CD4-positive, alpha-beta memory T cell (primary cell): ENCODE results near the gene MS4A6E. TPM values are rescaled to one million over a fixed set of nuclear protein-coding genes. Genes with fewer than 3 reads are reported as not detected.
A peak's percentile ranks its signal among the peaks of the same experiment; 100 is the strongest.

Experiments
- CTCF ChIA-PET: fragments of 350-600 bp; sonication (Branson Sonifier 250); formaldehyde crosslinking; loops from one replicate; lab custom pipeline; 2021; ENCODE audit warnings: inconsistent platforms; ENCODE audit not compliant: partially characterized antibody; lab: Charles Lee
- POLR2A ChIA-PET: fragments of 350-600 bp; sonication (Branson Sonifier 250); formaldehyde crosslinking; loops from one replicate; lab custom pipeline; 2021; ENCODE audit not compliant: partially characterized antibody; lab: Charles Lee
- DNase-seq, 5 donors: peaks; one replicate each; pipeline versions ENCODE4 v3.0.0 to v3.0.0-alpha.2; 2020 to 2022; ENCODE audit warnings: mixed read lengths in 1 of 5
- H3K27ac ChIP-seq: one replicate; pipeline ENCODE4 v1.7.0; 2013; ENCODE audit warnings: low read depth, low read length
- H3K27me3 ChIP-seq: 2 replicates; pipeline ENCODE4 v1.7.0; 2013; ENCODE audit warnings: mild to moderate bottlenecking, low read length, moderate library complexity; ENCODE audit not compliant: insufficient read depth
- H3K36me3 ChIP-seq: 2 replicates; pipeline ENCODE4 v1.7.0; 2013; ENCODE audit warnings: mild to moderate bottlenecking, low read length, moderate library complexity; ENCODE audit not compliant: insufficient read depth
- H3K4me1 ChIP-seq: 2 replicates; pipeline ENCODE4 v1.7.0; 2013; ENCODE audit warnings: mild to moderate bottlenecking, low read length, moderate library complexity; ENCODE audit not compliant: insufficient read depth
- H3K4me3 ChIP-seq, 2 donors: one replicate each; pipeline ENCODE4 v1.7.0; 2013; ENCODE audit warnings: low read length in 2 of 2, mild to moderate bottlenecking in 1 of 2
- H3K9me3 ChIP-seq, 2 donors: one replicate each; pipeline ENCODE4 v1.7.0; 2013; ENCODE audit warnings: low read length in 2 of 2, control low read depth in 1 of 2; ENCODE audit not compliant: control insufficient read depth in 1 of 2
- H3K27ac Mint-ChIP-seq, 7 donors: one replicate each; pipeline ENCODE4 v1.8.0; 2020 to 2021; ENCODE audit warnings: mixed read lengths in 7 of 7, mild to moderate bottlenecking in 6 of 7, inconsistent platforms in 3 of 7, moderate library complexity in 3 of 7
- H3K27me3 Mint-ChIP-seq, 2 donors: one replicate each; pipeline ENCODE4 v1.8.0; 2020 to 2021; ENCODE audit warnings: mixed read lengths in 2 of 2
- H3K36me3 Mint-ChIP-seq, 2 donors: one replicate each; pipeline ENCODE4 v1.8.0; 2020 to 2021; ENCODE audit warnings: mixed read lengths in 2 of 2, inconsistent platforms in 1 of 2, mild to moderate bottlenecking in 1 of 2
- H3K4me1 Mint-ChIP-seq, 4 donors: one replicate each; pipeline ENCODE4 v1.8.0; 2020 to 2021; ENCODE audit warnings: mixed read lengths in 4 of 4, mild to moderate bottlenecking in 1 of 4
- H3K4me3 Mint-ChIP-seq, 8 donors: one replicate each; pipeline ENCODE4 v1.8.0; 2020 to 2021; ENCODE audit warnings: mixed read lengths in 8 of 8, mild to moderate bottlenecking in 7 of 8, moderate library complexity in 6 of 8, inconsistent platforms in 3 of 8
- H3K9me3 Mint-ChIP-seq, 8 donors: one replicate each; pipeline ENCODE4 v1.8.0; 2020 to 2021; ENCODE audit warnings: mixed read lengths in 8 of 8, mild to moderate bottlenecking in 5 of 8, inconsistent platforms in 3 of 8, moderate library complexity in 1 of 8
- intact Hi-C: fragments of 100-400 bp; cut with micrococcal nuclease; formaldehyde crosslinking; loops from one replicate; pipeline ENCODE4 v1.15.1; 2023
- polyA plus RNA-seq, 2 donors: library from polyadenylated mRNA; unstranded; fragments of 300-500 nt; fragmentation: Illumina TruSeq; gene quantifications; one replicate each; pipeline ENCODE4 v1.2.3, GENCODE V29; 2021
- total RNA-seq, 2 experiments: library from RNA; stranded (reverse); gene quantifications; one replicate each; pipeline ENCODE4 v1.2.3, GENCODE V29; 2021

Gene MS4A6E
- total and polyA plus RNA-seq, 4 experiments from 2014 or later, result not detected

GRCh38 chr11:60315871-60316270 is 11.2 kb upstream of the MS4A6E start:
- H3K4me1 Mint-ChIP-seq, result no peaks in the 10 kb centered on the region
- peaks cover 8 to 11% of the 10 kb centered on the region in 2 donors for H3K27me3 Mint-ChIP-seq
- POLR2A ChIA-PET, result no interaction called here
- Histone ChIP-seq H3K36me3 (no peaks in the 10 kb centered on the region), H3K4me3 (no peak overlapping the region), H3K9me3 (peaks cover 0 to 3% of the 10 kb centered on the region in 2 donors), H3K4me1 (no peaks in the 10 kb centered on the region), H3K27me3 (no peaks in the 10 kb centered on the region), H3K27ac (no peak overlapping the region)
- H3K27ac Mint-ChIP-seq, result no peak overlapping the region
- peaks cover 0 to 7% of the 10 kb centered on the region in 2 donors for H3K36me3 Mint-ChIP-seq
- intact Hi-C loops, result no loop called here
- no peak for DNase-seq
- CTCF ChIA-PET, result interaction anchor here (0.7 kb wide), 1 partner anchor 14 kb away, joined by 3 read pairs; no protein-coding TSS in a partner anchor
- H3K9me3 Mint-ChIP-seq, result peaks cover 0 to 29% (median 18%) of the 10 kb centered on the region in 8 donors
- H3K4me3 Mint-ChIP-seq, result no peak overlapping the region

- H3K9me3 ChIP-seq, result peaks cover 0 to 3% of the 10 kb centered on the region in 2 donors
- H3K27me3 ChIP-seq, result no peaks in the 10 kb centered on the region
- intact Hi-C loops, result no loop called here
- no peaks in the 10 kb centered on the region for H3K4me1 ChIP-seq
- no peak for DNase-seq
- ChIA-PET CTCF (interaction anchor here (0.7 kb wide), 1 partner anchor 14 kb away, joined by 3 read pairs; no protein-coding TSS in a partner anchor), POLR2A (no interaction called here)
- no peak overlapping the region for H3K27ac ChIP-seq
- H3K36me3 ChIP-seq, result no peaks in the 10 kb centered on the region
- Mint-ChIP-seq H3K27me3 (peaks cover 8 to 11% of the 10 kb centered on the region in 2 donors), H3K4me1 (no peaks in the 10 kb centered on the region), H3K36me3 (peaks cover 0 to 7% of the 10 kb centered on the region in 2 donors), H3K4me3 (no peak overlapping the region), H3K9me3 (peaks cover 0 to 34% (median 22%) of the 10 kb centered on the region in 8 donors), H3K27ac (no peak overlapping the region)
- H3K4me3 ChIP-seq, result no peak overlapping the region
These were observed 10.7 kb upstream of the MS4A6E start for GRCh38 chr11:60316317-60316716.

- H3K9me3 Mint-ChIP-seq, result peaks cover 0 to 55% (median 32%) of the 10 kb centered on the region in 8 donors
- no peak overlapping the region for H3K27ac Mint-ChIP-seq
- Histone ChIP-seq H3K9me3 (peaks cover 0 to 3% of the 10 kb centered on the region in 2 donors), H3K4me3 (no peak overlapping the region), H3K27me3 (no peaks in the 10 kb centered on the region), H3K36me3 (no peaks in the 10 kb centered on the region), H3K27ac (no peak overlapping the region), H3K4me1 (no peaks in the 10 kb centered on the region)
- ChIA-PET POLR2A (no interaction called here), CTCF (no interaction called here)
- intact Hi-C loops, result no loop called here
- no peak for DNase-seq
- peaks cover 3 to 7% of the 10 kb centered on the region in 2 donors for H3K36me3 Mint-ChIP-seq
- H3K4me1 Mint-ChIP-seq, result no peaks in the 10 kb centered on the region
- H3K27me3 Mint-ChIP-seq, result peaks cover 10 to 12% of the 10 kb centered on the region in 2 donors
- H3K4me3 Mint-ChIP-seq, result no peak overlapping the region
These were observed 8.3 kb upstream of the MS4A6E start for GRCh38 chr11:60318726-60319125.

GRCh38 chr11:60321051-60321450 is 6.0 kb upstream of the MS4A6E start:
- Mint-ChIP-seq H3K9me3 (peaks cover 0 to 64% (median 34%) of the 10 kb centered on the region in 8 donors), H3K27ac (no peak overlapping the region), H3K27me3 (peaks cover 6 to 10% of the 10 kb centered on the region in 2 donors), H3K4me3 (no peak overlapping the region), H3K4me1 (no peaks in the 10 kb centered on the region), H3K36me3 (peaks cover 3 to 7% of the 10 kb centered on the region in 2 donors)
- H3K4me1 ChIP-seq, result no peaks in the 10 kb centered on the region
- H3K4me3 ChIP-seq, result no peak overlapping the region
- H3K36me3 ChIP-seq, result no peaks in the 10 kb centered on the region
- intact Hi-C loops, result no loop called here
- no peak for DNase-seq
- H3K9me3 ChIP-seq, result peaks cover 0 to 3% of the 10 kb centered on the region in 2 donors
- ChIA-PET CTCF (no interaction called here), POLR2A (interaction anchor here (0.6 kb wide), 1 partner anchor 591 kb away, joined by 4 read pairs; no protein-coding TSS in a partner anchor)
- H3K27me3 ChIP-seq, result no peaks in the 10 kb centered on the region
- no peak overlapping the region for H3K27ac ChIP-seq

GRCh38 chr11:60328460-60328859 is 1.4 kb downstream of the MS4A6E start:
- Mint-ChIP-seq H3K36me3 (no peaks in the 10 kb centered on the region), H3K4me1 (no peaks in the 10 kb centered on the region), H3K9me3 (peaks cover 0 to 21% (median 11%) of the 10 kb centered on the region in 8 donors), H3K27me3 (peaks cover 8 to 12% of the 10 kb centered on the region in 2 donors), H3K4me3 (no peak overlapping the region), H3K27ac (no peak overlapping the region)
- Histone ChIP-seq H3K27ac (no peak overlapping the region), H3K36me3 (no peaks in the 10 kb centered on the region), H3K27me3 (no peaks in the 10 kb centered on the region), H3K4me3 (no peak overlapping the region), H3K9me3 (no peaks in the 10 kb centered on the region), H3K4me1 (no peaks in the 10 kb centered on the region)
- intact Hi-C loops, result no loop called here
- CTCF ChIA-PET, result no interaction called here
- no peak for DNase-seq
- POLR2A ChIA-PET, result no interaction called here

GRCh38 chr11:60332846-60333245 is 5.8 kb downstream of the MS4A6E start:
- no peak for DNase-seq
- POLR2A ChIA-PET, result no interaction called here
- H3K27ac Mint-ChIP-seq, result no peak overlapping the region
- no peak overlapping the region for H3K27ac ChIP-seq
- no peaks in the 10 kb centered on the region for H3K27me3 ChIP-seq
- CTCF ChIA-PET, result interaction anchor here (1.6 to 3.1 kb wide), 3 partner anchors 10 to 17 kb away, joined by 3 to 10 read pairs (median 4); no protein-coding TSS in a partner anchor
- H3K4me1 Mint-ChIP-seq, result no peaks in the 10 kb centered on the region
- peaks cover 16 to 25% of the 10 kb centered on the region in 2 donors for H3K27me3 Mint-ChIP-seq
- no peaks in the 10 kb centered on the region for H3K9me3 ChIP-seq
- intact Hi-C loops, result no loop called here
- H3K36me3 ChIP-seq, result no peaks in the 10 kb centered on the region
- H3K4me1 ChIP-seq, result no peaks in the 10 kb centered on the region
- H3K36me3 Mint-ChIP-seq, result no peaks in the 10 kb centered on the region
- peaks cover 0 to 11% (median 3%) of the 10 kb centered on the region in 8 donors for H3K9me3 Mint-ChIP-seq
- no peak overlapping the region for H3K4me3 Mint-ChIP-seq
- no peak overlapping the region for H3K4me3 ChIP-seq

- peak; percentile 20 to 54 (median 40) for DNase-seq
These were observed 7.1 kb downstream of the MS4A6E start for GRCh38 chr11:60334005-60334620.

More at GRCh38 chr11:60334005-60334620, 7.1 kb downstream of the MS4A6E start:
- no peaks in the 10 kb centered on the region for H3K36me3 Mint-ChIP-seq
- peaks cover 0 to 11% (median 3%) of the 10 kb centered on the region in 8 donors for H3K9me3 Mint-ChIP-seq
- H3K4me3 Mint-ChIP-seq, result no peak overlapping the region
- H3K36me3 ChIP-seq, result no peaks in the 10 kb centered on the region
- no peak overlapping the region for H3K27ac ChIP-seq
- H3K4me1 ChIP-seq, result no peaks in the 10 kb centered on the region
- CTCF ChIA-PET, result interaction anchor here (0.7 to 3.1 kb wide), 7 partner anchors 9 to 285 kb away, joined by 3 to 10 read pairs (median 4); no protein-coding TSS in a partner anchor
- no peaks in the 10 kb centered on the region for H3K27me3 ChIP-seq
- H3K9me3 ChIP-seq, result no peaks in the 10 kb centered on the region
- intact Hi-C loops, result no loop called here
- POLR2A ChIA-PET, result no interaction called here
- H3K27me3 Mint-ChIP-seq, result peaks cover 18 to 25% of the 10 kb centered on the region in 2 donors
- no peak overlapping the region for H3K27ac Mint-ChIP-seq
- no peaks in the 10 kb centered on the region for H3K4me1 Mint-ChIP-seq
- H3K4me3 ChIP-seq, result no peak overlapping the region
